ENCODE data around the gene NIPAL3.
A peak's percentile ranks its signal among the peaks of the same experiment; 100 is the strongest.

Gene NIPAL3

DNA sequence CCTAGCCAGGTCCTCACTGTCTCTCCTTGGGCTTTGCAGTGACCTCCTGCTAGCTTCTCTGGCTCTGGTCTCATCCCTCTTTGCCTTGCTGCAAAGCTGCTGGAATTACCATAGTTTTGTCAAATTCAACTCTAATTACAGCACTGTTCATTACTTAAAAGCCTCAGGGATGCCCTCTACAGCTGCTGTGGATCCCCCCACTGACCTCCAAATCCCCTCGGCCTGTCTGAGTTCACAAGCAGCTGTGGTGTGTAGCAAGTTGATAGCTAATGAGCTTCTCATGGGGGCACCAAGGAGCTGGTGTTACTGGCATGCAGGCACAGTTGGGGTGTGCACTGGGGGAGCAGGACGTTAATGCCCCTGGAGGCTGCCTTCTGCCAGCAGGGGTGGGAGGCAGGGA, 24.8 kb downstream of the NIPAL3 start:
- no peak overlapping the region for H3K4me3 ChIP-seq (ENCODE audit: low read length in 2 of 2)
- no peak overlapping the region for H2BK120ac ChIP-seq (ENCODE audit: low read depth, low read length)
- no CpG with 5 or more reads among the region's 2 CpGs for WGBS, 2 donors (ENCODE audit: extremely low coverage in 2 of 2, insufficient read length in 2 of 2, insufficient replicate concordance in 1 of 2)
- H2AK5ac ChIP-seq (ENCODE audit: low read depth, low read length) = no peak overlapping the region
- H3K4ac ChIP-seq (ENCODE audit: low read length) = no peak overlapping the region
- H2BK12ac ChIP-seq (ENCODE audit: low read length) = no peak overlapping the region
- peaks cover 0 to 10% (median 0%) of the 10 kb centered on the region in 3 experiments for H3K27me3 ChIP-seq (ENCODE audit: control insufficient read depth in 3 of 3, insufficient read depth in 3 of 3, low read depth in 1 of 3, low read length in 3 of 3)
- no peak overlapping the region for H3K4me2 ChIP-seq (ENCODE audit: insufficient read depth, low read length, poor library complexity, severe bottlenecking)
- H3K9me3 ChIP-seq (replicated peaks in 1 of 2; ENCODE audit: control insufficient read depth in 2 of 2, insufficient read depth in 1 of 2, low read depth in 1 of 2, low read length in 2 of 2) = no peaks in the 10 kb centered on the region
- no peak overlapping the region for H2BK15ac ChIP-seq (ENCODE audit: low read length)
- no peaks in the 10 kb centered on the region for H3K36me3 ChIP-seq (replicated peaks in 1 of 2; ENCODE audit: control insufficient read depth in 2 of 2, insufficient read depth in 2 of 2, low read length in 2 of 2)
- no peak overlapping the region for H3K23ac ChIP-seq (ENCODE audit: low read depth, low read length, poor library complexity)
- H3K9ac ChIP-seq (ENCODE audit: low read depth, low read length, poor library complexity) = no peak overlapping the region
- peaks cover 3 to 13% of the 10 kb centered on the region in 2 donors for H3K4me1 ChIP-seq (ENCODE audit: control insufficient read depth in 2 of 2, insufficient read depth in 1 of 2, low read depth in 1 of 2, low read length in 2 of 2)
- H3K18ac ChIP-seq (ENCODE audit: low read length) = no peak overlapping the region
- H2BK5ac ChIP-seq (ENCODE audit: low read length) = no peak overlapping the region
- no peak overlapping the region for H3K27ac ChIP-seq (replicated peaks; ENCODE audit: low read length)
- H2AFZ ChIP-seq (ENCODE audit: low read length) = no peak overlapping the region
- no peak for DNase-seq (ENCODE audit: low spot score)
- H3K14ac ChIP-seq (ENCODE audit: low read length) = no peak overlapping the region
- H4K8ac ChIP-seq (ENCODE audit: low read depth, low read length) = no peak overlapping the region
- no peak overlapping the region for H4K91ac ChIP-seq (ENCODE audit: low read depth, low read length, poor library complexity)
- H3K79me1 ChIP-seq (ENCODE audit: low read depth, low read length) = no peaks in the 10 kb centered on the region

DNA sequence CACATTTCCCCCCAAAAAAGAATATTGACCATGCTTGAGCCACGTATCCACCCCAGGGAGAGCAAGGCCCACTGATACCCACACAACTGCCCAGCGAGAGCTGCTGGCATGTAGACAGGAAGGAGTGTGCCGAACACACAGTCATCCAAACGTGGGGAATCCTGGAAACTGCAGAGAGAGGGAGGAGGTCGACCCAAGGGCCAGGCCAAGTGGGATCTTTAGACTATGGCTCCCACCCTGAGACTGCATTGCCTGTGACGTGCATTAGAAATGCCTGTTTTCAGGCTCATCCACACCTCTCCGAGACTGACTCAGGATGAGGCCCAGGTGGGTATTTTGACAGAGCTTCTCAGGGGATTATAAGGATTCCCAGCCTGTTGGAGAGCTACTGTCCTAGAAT, 25.9 kb downstream of the NIPAL3 start:
- no peak for DNase-seq (ENCODE audit: low spot score)
- Histone ChIP-seq H2BK120ac (ENCODE audit: low read depth, low read length) (no peak overlapping the region), H3K4ac (ENCODE audit: low read length) (no peak overlapping the region), H3K36me3 (replicated peaks in 1 of 2; ENCODE audit: control insufficient read depth in 2 of 2, insufficient read depth in 2 of 2, low read length in 2 of 2) (no peaks in the 10 kb centered on the region), H2BK12ac (ENCODE audit: low read length) (no peak overlapping the region), H3K4me1 (ENCODE audit: control insufficient read depth in 2 of 2, insufficient read depth in 1 of 2, low read depth in 1 of 2, low read length in 2 of 2) (peaks cover 3 to 13% of the 10 kb centered on the region in 2 donors), H3K14ac (ENCODE audit: low read length) (no peak overlapping the region), H3K9me3 (replicated peaks in 1 of 2; ENCODE audit: control insufficient read depth in 2 of 2, insufficient read depth in 1 of 2, low read depth in 1 of 2, low read length in 2 of 2) (no peaks in the 10 kb centered on the region), H3K4me3 (ENCODE audit: low read length in 2 of 2) (no peak overlapping the region), H3K27ac (replicated peaks; ENCODE audit: low read length) (no peak overlapping the region), H2BK5ac (ENCODE audit: low read length) (no peak overlapping the region), H2AK5ac (ENCODE audit: low read depth, low read length) (no peak overlapping the region), H3K9ac (ENCODE audit: low read depth, low read length, poor library complexity) (no peak overlapping the region), H3K27me3 (ENCODE audit: control insufficient read depth in 3 of 3, insufficient read depth in 3 of 3, low read depth in 1 of 3, low read length in 3 of 3) (peaks cover 0 to 10% (median 0%) of the 10 kb centered on the region in 3 experiments), H3K18ac (ENCODE audit: low read length) (no peak overlapping the region), H3K4me2 (ENCODE audit: insufficient read depth, low read length, poor library complexity, severe bottlenecking) (no peak overlapping the region), H4K91ac (ENCODE audit: low read depth, low read length, poor library complexity) (no peak overlapping the region), H3K79me1 (ENCODE audit: low read depth, low read length) (no peaks in the 10 kb centered on the region), H2AFZ (ENCODE audit: low read length) (no peak overlapping the region), H2BK15ac (ENCODE audit: low read length) (no peak overlapping the region), H4K8ac (ENCODE audit: low read depth, low read length) (no peak overlapping the region), H3K23ac (ENCODE audit: low read depth, low read length, poor library complexity) (no peak overlapping the region)
- WGBS, 2 donors (ENCODE audit: extremely low coverage in 2 of 2, insufficient read length in 2 of 2, insufficient replicate concordance in 1 of 2) = no CpG with 5 or more reads among the region's 7 CpGs

DNA sequence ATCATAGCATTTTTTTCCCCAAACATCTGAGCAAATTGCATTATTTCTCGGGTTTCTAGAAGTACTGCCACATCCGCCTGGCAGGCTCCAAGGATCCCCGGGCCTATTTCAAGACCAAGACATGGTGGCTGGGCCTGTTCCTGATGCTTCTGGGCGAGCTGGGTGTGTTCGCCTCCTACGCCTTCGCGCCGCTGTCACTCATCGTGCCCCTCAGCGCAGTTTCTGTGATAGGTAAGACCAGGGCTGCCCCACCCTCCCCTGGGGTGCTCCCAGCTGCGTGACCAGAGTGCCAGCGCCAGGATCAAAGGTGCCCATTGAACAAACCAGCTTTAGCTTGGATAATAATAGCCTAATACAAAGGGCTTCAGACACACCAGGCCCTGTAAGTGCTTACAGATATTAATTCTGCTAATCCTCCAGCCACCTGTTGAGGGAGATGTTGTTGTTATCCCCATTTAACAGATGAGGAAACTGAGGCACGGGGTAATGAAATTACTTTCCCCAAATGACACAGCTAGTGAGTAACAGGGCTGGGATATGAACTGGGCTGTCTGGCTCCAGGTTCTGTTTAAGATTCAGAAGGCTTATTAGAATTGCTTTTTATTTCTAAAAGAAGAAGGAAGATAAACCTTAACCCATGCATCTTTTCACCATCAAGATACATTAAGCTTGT, 26.5 kb downstream of the NIPAL3 start:
- DNase-seq (ENCODE audit: low spot score) = no peak
- H3K27me3 ChIP-seq (ENCODE audit: control insufficient read depth in 3 of 3, insufficient read depth in 3 of 3, low read depth in 1 of 3, low read length in 3 of 3) = peaks cover 0 to 10% (median 0%) of the 10 kb centered on the region in 3 experiments
- no peak overlapping the region for H3K9ac ChIP-seq (ENCODE audit: low read depth, low read length, poor library complexity)
- H3K4me2 ChIP-seq (ENCODE audit: insufficient read depth, low read length, poor library complexity, severe bottlenecking) = no peak overlapping the region
- H3K14ac ChIP-seq (ENCODE audit: low read length) = no peak overlapping the region
- no peak overlapping the region for H2AK5ac ChIP-seq (ENCODE audit: low read depth, low read length)
- peak overlapping the region in 1 of 2 donors; percentile 33 for H3K4me3 ChIP-seq (ENCODE audit: low read length in 2 of 2)
- no peak overlapping the region for H3K18ac ChIP-seq (ENCODE audit: low read length)
- H2AFZ ChIP-seq (ENCODE audit: low read length) = no peak overlapping the region
- H2BK5ac ChIP-seq (ENCODE audit: low read length) = no peak overlapping the region
- no peaks in the 10 kb centered on the region for H3K36me3 ChIP-seq (replicated peaks in 1 of 2; ENCODE audit: control insufficient read depth in 2 of 2, insufficient read depth in 2 of 2, low read length in 2 of 2)
- H3K27ac ChIP-seq (replicated peaks; ENCODE audit: low read length) = no peak overlapping the region
- peaks cover 3 to 13% of the 10 kb centered on the region in 2 donors for H3K4me1 ChIP-seq (ENCODE audit: control insufficient read depth in 2 of 2, insufficient read depth in 1 of 2, low read depth in 1 of 2, low read length in 2 of 2)
- no peak overlapping the region for H2BK12ac ChIP-seq (ENCODE audit: low read length)
- H3K9me3 ChIP-seq (replicated peaks in 1 of 2; ENCODE audit: control insufficient read depth in 2 of 2, insufficient read depth in 1 of 2, low read depth in 1 of 2, low read length in 2 of 2) = no peaks in the 10 kb centered on the region
- no peak overlapping the region for H2BK15ac ChIP-seq (ENCODE audit: low read length)
- no peaks in the 10 kb centered on the region for H3K79me1 ChIP-seq (ENCODE audit: low read depth, low read length)
- no peak overlapping the region for H3K4ac ChIP-seq (ENCODE audit: low read length)
- no peak overlapping the region for H2BK120ac ChIP-seq (ENCODE audit: low read depth, low read length)
- H4K8ac ChIP-seq (ENCODE audit: low read depth, low read length) = no peak overlapping the region
- no CpG with 5 or more reads among the region's 14 CpGs for WGBS, 2 donors (ENCODE audit: extremely low coverage in 2 of 2, insufficient read length in 2 of 2, insufficient replicate concordance in 1 of 2)
- no peak overlapping the region for H3K23ac ChIP-seq (ENCODE audit: low read depth, low read length, poor library complexity)
- no peak overlapping the region for H4K91ac ChIP-seq (ENCODE audit: low read depth, low read length, poor library complexity)

DNA sequence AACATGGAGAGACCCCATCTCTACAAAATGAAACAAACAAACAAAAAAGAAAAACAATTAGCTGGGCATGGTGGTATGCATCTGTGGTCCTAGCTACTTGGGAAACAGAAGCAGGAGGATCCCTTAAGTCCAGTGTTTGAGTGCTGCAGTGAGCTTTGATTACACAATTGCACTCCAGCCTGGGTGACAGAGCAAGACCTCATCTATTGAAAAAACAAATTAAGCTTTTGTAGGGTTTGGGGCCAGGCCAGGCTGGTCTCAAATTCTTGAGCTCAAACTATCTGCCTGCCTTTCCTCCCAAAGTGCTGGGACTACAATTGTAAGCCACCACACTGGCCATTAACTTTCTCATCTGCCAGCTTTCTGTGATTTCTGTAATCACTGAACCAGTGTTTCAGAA, 27.2 kb downstream of the NIPAL3 start:
- peaks cover 0 to 10% (median 0%) of the 10 kb centered on the region in 3 experiments for H3K27me3 ChIP-seq (ENCODE audit: control insufficient read depth in 3 of 3, insufficient read depth in 3 of 3, low read depth in 1 of 3, low read length in 3 of 3)
- no peak overlapping the region for H2BK12ac ChIP-seq (ENCODE audit: low read length)
- no peak overlapping the region for H3K4me3 ChIP-seq (ENCODE audit: low read length in 2 of 2)
- no peak for DNase-seq (ENCODE audit: low spot score)
- H3K4ac ChIP-seq (ENCODE audit: low read length) = no peak overlapping the region
- no peaks in the 10 kb centered on the region for H3K36me3 ChIP-seq (replicated peaks in 1 of 2; ENCODE audit: control insufficient read depth in 2 of 2, insufficient read depth in 2 of 2, low read length in 2 of 2)
- H3K14ac ChIP-seq (ENCODE audit: low read length) = no peak overlapping the region
- no peaks in the 10 kb centered on the region for H3K79me1 ChIP-seq (ENCODE audit: low read depth, low read length)
- H3K27ac ChIP-seq (replicated peaks; ENCODE audit: low read length) = no peak overlapping the region
- no peak overlapping the region for H2AK5ac ChIP-seq (ENCODE audit: low read depth, low read length)
- H2AFZ ChIP-seq (ENCODE audit: low read length) = no peak overlapping the region
- H2BK5ac ChIP-seq (ENCODE audit: low read length) = no peak overlapping the region
- no peak overlapping the region for H3K18ac ChIP-seq (ENCODE audit: low read length)
- H3K4me1 ChIP-seq (ENCODE audit: control insufficient read depth in 2 of 2, insufficient read depth in 1 of 2, low read depth in 1 of 2, low read length in 2 of 2) = peaks cover 3 to 13% of the 10 kb centered on the region in 2 donors
- no peak overlapping the region for H3K4me2 ChIP-seq (ENCODE audit: insufficient read depth, low read length, poor library complexity, severe bottlenecking)
- H4K8ac ChIP-seq (ENCODE audit: low read depth, low read length) = no peak overlapping the region
- H3K9me3 ChIP-seq (replicated peaks in 1 of 2; ENCODE audit: control insufficient read depth in 2 of 2, insufficient read depth in 1 of 2, low read depth in 1 of 2, low read length in 2 of 2) = no peaks in the 10 kb centered on the region
- no peak overlapping the region for H3K9ac ChIP-seq (ENCODE audit: low read depth, low read length, poor library complexity)
- H4K91ac ChIP-seq (ENCODE audit: low read depth, low read length, poor library complexity) = no peak overlapping the region
- H2BK15ac ChIP-seq (ENCODE audit: low read length) = no peak overlapping the region
- H3K23ac ChIP-seq (ENCODE audit: low read depth, low read length, poor library complexity) = no peak overlapping the region
- H2BK120ac ChIP-seq (ENCODE audit: low read depth, low read length) = no peak overlapping the region
